GM23248 (cell line): ENCODE data around the gene TAX1BP3. TPM values are rescaled to one million over a fixed set of nuclear protein-coding genes. Genes with fewer than 3 reads are reported as not detected.

ENCODE experiments used
- DNase-seq: peaks from one replicate; pipeline ENCODE4 v3.0.0-alpha.2; 2015
- H2AFZ ChIP-seq: fragments of 200-600 bp; sonication (generic); 2 replicates; pipeline ENCODE4 v1.6.1; 2016; ENCODE audit warnings: antibody characterized with exemption
- H3F3A ChIP-seq: fragments of 200-600 bp; sonication (generic); 2 replicates; pipeline ENCODE4 v1.6.1; 2016; ENCODE audit warnings: mild to moderate bottlenecking, antibody characterized with exemption, mixed run types; ENCODE audit not compliant: insufficient read depth
- H3K27ac ChIP-seq: fragments of 200-600 bp; sonication (generic); 2 replicates; pipeline ENCODE4 v1.5.1; 2016; ENCODE audit warnings: mild to moderate bottlenecking
- H3K27me3 ChIP-seq: fragments of 200-600 bp; sonication (generic); replicated peaks from 2 replicates; pipeline ENCODE4 v1.6.1; 2016; ENCODE audit warnings: mild to moderate bottlenecking; ENCODE audit not compliant: insufficient read depth
- H3K36me3 ChIP-seq: fragments of 200-600 bp; sonication (generic); 2 replicates; pipeline ENCODE4 v1.6.1; 2016; ENCODE audit warnings: low read depth, mild to moderate bottlenecking
- H3K4me1 ChIP-seq: fragments of 200-600 bp; sonication (generic); 2 replicates; pipeline ENCODE4 v1.6.1; 2016; ENCODE audit warnings: mild to moderate bottlenecking; ENCODE audit not compliant: insufficient read depth
- H3K4me2 ChIP-seq: fragments of 200-600 bp; sonication (generic); one replicate; pipeline ENCODE4 v1.6.1; 2016; ENCODE audit warnings: mild to moderate bottlenecking; ENCODE audit not compliant: unreplicated experiment
- H3K4me3 ChIP-seq: fragments of 200-600 bp; sonication (generic); 2 replicates; pipeline ENCODE4 v1.5.1; 2016; ENCODE audit warnings: mild to moderate bottlenecking
- H3K79me2 ChIP-seq: fragments of 200-600 bp; sonication (generic); 2 replicates; pipeline ENCODE4 v1.6.1; 2016; ENCODE audit warnings: mild to moderate bottlenecking; ENCODE audit not compliant: insufficient read depth
- H3K9ac ChIP-seq: fragments of 200-600 bp; sonication (generic); 2 replicates; pipeline ENCODE4 v1.6.1; 2016; ENCODE audit warnings: mild to moderate bottlenecking
- H3K9me2 ChIP-seq: fragments of 200-600 bp; sonication (generic); 2 replicates; pipeline ENCODE4 v1.6.1; 2016; ENCODE audit warnings: mixed run types, mild to moderate bottlenecking, moderate library complexity; ENCODE audit not compliant: insufficient read depth
- H3K9me3 ChIP-seq: fragments of 200-600 bp; sonication (generic); one replicate; pipeline ENCODE4 v1.6.1; 2017; ENCODE audit warnings: low read depth
- H4K20me1 ChIP-seq: fragments of 200-600 bp; sonication (generic); 2 replicates; pipeline ENCODE4 v1.6.0; 2016; ENCODE audit not compliant: insufficient read depth
- EZH2 ChIP-seq: fragments of 200-600 bp; sonication (generic); IDR thresholded peaks from 2 replicates; pipeline ENCODE4 v1.6.1; 2018; ENCODE audit warnings: antibody characterized with exemption, mild to moderate bottlenecking; ENCODE audit not compliant: insufficient read depth, poor library complexity, severe bottlenecking
- EZH2phosphoT487 ChIP-seq: fragments of 200-600 bp; sonication (generic); IDR thresholded peaks from 2 replicates; pipeline ENCODE4 v1.6.1; 2018; ENCODE audit warnings: antibody characterized with exemption, moderate library complexity, mild to moderate bottlenecking, low read depth; ENCODE audit not compliant: insufficient read depth
- WGBS, 2 experiments: methylation state at CpG; one replicate each; pipeline ENCODE4 v1.1.6; 2015 to 2017; ENCODE audit warnings: low lambda C conversion rate in 2 of 2, low coverage in 1 of 2; ENCODE audit errors: missing lambda C conversion rate in 2 of 2; 5-methylcytosine and 5-hydroxymethylcytosine counted together
- in situ Hi-C: fragments of 300-500 bp; cut with MboI; formaldehyde crosslinking; loops from 2 replicates; pipeline ENCODE4 v1.15.0; 2020
- polyA plus RNA-seq: library from polyadenylated mRNA; unstranded; fragments of >200 nt; fragmentation: Nextera tagmentation; extraction: Ambion mirVana; gene quantifications from 2 replicates; pipeline ENCODE4 v1.2.1, GENCODE V29; 2016
- total RNA-seq: library from RNA; depleted of rRNA; stranded (reverse); fragments of >200 nt; shearing (Covaris generic); gene quantifications from 2 replicates; pipeline ENCODE4 v1.2.3, GENCODE V29; 2014

The TAX1BP3 gene
- total and polyA plus RNA-seq, 2 experiments from 2014 or later: 331 to 418 TPM

- WGBS, 2 experiments: 25 to 31% methylated on average over 23 to 24 of the region's 38 CpGs
- H2AFZ ChIP-seq: peak overlapping the region; percentile 84
Measured at GRCh38 chr17:3635474-3636153, 32.8 kb downstream of the TAX1BP3 start.

DNA sequence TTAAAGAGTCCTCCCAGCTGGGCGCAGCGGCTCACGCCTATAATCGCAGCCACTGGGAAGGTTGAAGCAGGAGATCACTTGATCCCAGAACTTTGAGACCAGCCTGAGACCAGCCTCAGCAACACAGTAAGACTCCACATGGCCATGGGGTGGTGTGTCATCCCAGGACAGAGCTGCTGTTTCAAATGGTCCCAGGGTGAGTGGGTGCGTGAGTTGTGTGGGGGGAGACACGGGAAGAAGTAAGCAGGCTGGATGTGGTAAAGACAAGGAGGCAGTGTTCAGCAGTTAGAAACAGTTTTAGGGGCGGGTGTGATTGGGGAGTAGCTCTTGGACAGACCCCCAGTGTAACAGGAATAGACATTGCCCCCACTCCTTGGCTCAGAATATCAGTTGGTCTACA is 36.1 kb downstream of the TAX1BP3 start:
- WGBS, 2 experiments: 86 to 90% methylated on average over 7 of the region's 7 CpGs
- in situ Hi-C loops: loop anchor here (25.0 kb wide), 1 partner anchor 595 kb away; no protein-coding TSS in a partner anchor

More at GRCh38 chr17:3635474-3636153, 32.8 kb downstream of the TAX1BP3 start:
- 0 out of 2 replicates have a peak, but pooled peaks cover 3% of the 10 kb centered on the region for H3K79me2 ChIP-seq
- TF ChIP-seq EZH2: no peak
- H4K20me1 ChIP-seq: no peaks in the 10 kb centered on the region
- peak overlapping the region; percentile 79 for H3K4me3 ChIP-seq
- in situ Hi-C loops: loop anchor here (25.0 kb wide), 1 partner anchor 598 kb away; no protein-coding TSS in a partner anchor
- peak overlapping the region; percentile 67 for H3K4me2 ChIP-seq
- H3K27me3 ChIP-seq: no peaks in the 10 kb centered on the region
- H3K9ac ChIP-seq: peak overlapping the region; percentile 80
- DNase-seq: peak; percentile 16
- H3K9me3 ChIP-seq: no peaks in the 10 kb centered on the region
- no peaks in the 10 kb centered on the region for H3K9me2 ChIP-seq
- no peak overlapping the region for H3K27ac ChIP-seq
- H3K4me1 ChIP-seq: peaks cover 5% of the 10 kb centered on the region; the same call in 1 of the 2 replicates
- H3K36me3 ChIP-seq: no peaks in the 10 kb centered on the region
- H3F3A ChIP-seq: no peaks in the 10 kb centered on the region

DNA sequence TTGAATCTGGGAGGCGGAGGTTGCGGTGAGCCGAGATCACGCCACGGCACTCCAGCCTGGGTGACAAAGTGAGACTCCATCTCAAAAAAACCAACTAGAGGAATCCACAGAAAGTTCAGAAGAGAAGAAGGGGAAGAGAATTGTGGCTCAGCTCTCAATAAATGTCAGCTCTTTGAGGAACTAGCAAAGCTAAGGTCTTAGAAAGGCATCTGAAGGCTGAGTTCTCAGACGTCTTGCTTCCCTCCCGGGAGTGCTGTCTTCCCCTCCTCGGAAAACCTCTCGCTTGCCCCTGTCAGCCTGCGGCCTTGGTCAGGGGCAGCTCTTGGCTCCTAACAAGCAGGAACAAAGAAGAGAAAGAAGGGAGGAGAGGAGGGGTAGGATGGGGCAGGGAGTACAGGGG is 37.6 kb downstream of the TAX1BP3 start:
- Histone ChIP-seq H4K20me1 (no peaks in the 10 kb centered on the region), H3K36me3 (no peaks in the 10 kb centered on the region), H3F3A (no peaks in the 10 kb centered on the region), H3K4me3 (no peak overlapping the region), H3K79me2 (0 out of 2 replicates have a peak, but pooled peaks cover 3% of the 10 kb centered on the region), H3K27ac (no peak overlapping the region), H2AFZ (no peak overlapping the region), H3K9me2 (no peaks in the 10 kb centered on the region), H3K4me1 (no peaks in the 10 kb centered on the region), H3K9me3 (no peaks in the 10 kb centered on the region), H3K27me3 (no peaks in the 10 kb centered on the region), H3K4me2 (no peak overlapping the region), H3K9ac (no peak overlapping the region)
- TF ChIP-seq EZH2 (no peak), EZH2phosphoT487 (no peak)
- DNase-seq: no peak
- in situ Hi-C loops: loop anchor here (25.0 kb wide), 1 partner anchor 593 kb away; no protein-coding TSS in a partner anchor
- WGBS, 2 experiments: 94 to 97% methylated on average over 10 of the region's 10 CpGs

More for the DNA sequence above, 36.1 kb downstream of the TAX1BP3 start:
- no peaks in the 10 kb centered on the region for H3K9me2 ChIP-seq
- no peaks in the 10 kb centered on the region for H3K27me3 ChIP-seq
- TF ChIP-seq EZH2 (no peak), EZH2phosphoT487 (no peak)
- peaks cover 2% of the 10 kb centered on the region; the same call in 1 of the 2 replicates for H3K4me1 ChIP-seq
- H3K9ac ChIP-seq: no peak overlapping the region
- H3K9me3 ChIP-seq: no peaks in the 10 kb centered on the region
- H2AFZ ChIP-seq: no peak overlapping the region
- H3K36me3 ChIP-seq: no peaks in the 10 kb centered on the region
- H4K20me1 ChIP-seq: no peaks in the 10 kb centered on the region
- H3K4me2 ChIP-seq: no peak overlapping the region
- no peaks in the 10 kb centered on the region for H3F3A ChIP-seq
- H3K4me3 ChIP-seq: no peak overlapping the region
- H3K27ac ChIP-seq: no peak overlapping the region
- 0 out of 2 replicates have a peak, but pooled peaks cover 3% of the 10 kb centered on the region for H3K79me2 ChIP-seq
- DNase-seq: no peak

DNA sequence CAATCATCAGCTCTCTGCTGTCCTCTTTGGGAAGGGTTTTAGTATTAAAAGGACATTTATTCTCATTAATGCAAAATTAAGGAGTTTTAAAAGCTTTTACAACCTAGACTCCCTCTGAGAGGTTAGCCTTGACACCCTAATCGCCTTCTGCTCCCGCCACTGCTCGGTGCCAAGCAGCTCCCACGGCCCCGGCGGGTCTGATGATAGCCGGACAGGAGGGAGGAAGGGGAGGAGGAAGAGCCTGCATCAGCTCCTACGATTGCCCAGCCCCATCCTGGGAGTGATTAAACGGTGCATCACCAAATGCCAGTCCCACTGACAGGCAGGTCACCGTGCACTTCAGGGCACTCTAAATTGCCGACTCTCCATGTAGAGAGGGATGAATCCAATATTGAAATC is 40.6 kb downstream of the TAX1BP3 start:
- H3K4me2 ChIP-seq: no peak overlapping the region
- no peak for TF ChIP-seq EZH2
- TF ChIP-seq EZH2phosphoT487: no peak
- no peak overlapping the region for H3K9ac ChIP-seq
- H2AFZ ChIP-seq: no peak overlapping the region
- DNase-seq: no peak
- no peaks in the 10 kb centered on the region for H3K79me2 ChIP-seq
- H3K9me3 ChIP-seq: no peaks in the 10 kb centered on the region
- H3K27me3 ChIP-seq: no peaks in the 10 kb centered on the region
- in situ Hi-C loops: loop anchor here (25.0 kb wide), 1 partner anchor 590 kb away; no protein-coding TSS in a partner anchor
- no peaks in the 10 kb centered on the region for H3F3A ChIP-seq
- 92 to 98% methylated on average over 11 of the region's 11 CpGs for WGBS, 2 experiments
- no peaks in the 10 kb centered on the region for H3K4me1 ChIP-seq
- no peak overlapping the region for H3K27ac ChIP-seq
- no peaks in the 10 kb centered on the region for H3K36me3 ChIP-seq
- no peak overlapping the region for H3K4me3 ChIP-seq
- H3K9me2 ChIP-seq: no peaks in the 10 kb centered on the region
- no peaks in the 10 kb centered on the region for H4K20me1 ChIP-seq
